ENCODE data around the gene ANAPC15.

- no peak for TF ChIP-seq CTCF (IDR thresholded peaks at IDR 0.05)
- TF ChIP-seq EP300 (IDR thresholded peaks at IDR 0.05): no peak
- no peak for TF ChIP-seq POLR2A (IDR thresholded peaks at IDR 0.05)
These were observed 28.6 kb upstream of the ANAPC15 start for GRCh38 chr11:72141066-72141465.

All from stomach (tissue), 4 donors.